Activated gamma-delta T cell treated with anti-CD3 and anti-CD28 coated beads, Interleukin-2, amount 50 U/mL, for 16 hours (primary cell): ENCODE data around the gene ZFYVE19.

ENCODE experiments used
- DNase-seq: peaks from one replicate; pipeline ENCODE4 v3.0.0-alpha.2; 2020; ENCODE audit warnings: low read depth

ZFYVE19 gene

GRCh38 chr15:40807028-40807887 is at the start of gene ZFYVE19, which contains the start of gene DNAJC17:
TSS of gene ZFYVE19 (plus strand) at chr15:40807089. CDS start at chr15:40807590, 501 bp downstream.
TSS of gene DNAJC17 (minus strand) at chr15:40807473. CDS start at chr15:40807446, 27 bp downstream.
- peak; percentile 87 for DNase-seq

GRCh38 chr15:40759961-40760360 is 46.9 kb upstream of the ZFYVE19 start:
- DNase-seq: no peak

- DNase-seq: no peak
These were observed 43.7 kb upstream of the ZFYVE19 start for GRCh38 chr15:40762919-40763800.

GRCh38 chr15:40763801-40764628 is 42.9 kb upstream of the ZFYVE19 start, which contains the start of gene GCHFR:
TSS of gene GCHFR (plus strand) at chr15:40764068. CDS start at chr15:40764181, 113 bp downstream.
- peak; percentile 34 for DNase-seq

GRCh38 chr15:40764629-40765103 is 42.2 kb upstream of the ZFYVE19 start:
- DNase-seq: no peak

GRCh38 chr15:40766194-40766815 is 40.6 kb upstream of the ZFYVE19 start:
- no peak for DNase-seq

- DNase-seq: no peak
These were observed 39.7 kb upstream of the ZFYVE19 start for GRCh38 chr15:40766906-40767837.

- DNase-seq: no peak
These were observed 38.9 kb upstream of the ZFYVE19 start for GRCh38 chr15:40767838-40768500.

GRCh38 chr15:40768521-40769273 is 38.2 kb upstream of the ZFYVE19 start:
- no peak for DNase-seq

GRCh38 chr15:40769274-40770146 is 37.4 kb upstream of the ZFYVE19 start, which contains the start of gene C15orf62:
TSS of gene C15orf62 (plus strand) at chr15:40769980. CDS start at chr15:40770496, 516 bp downstream.
- DNase-seq: peak; percentile 52

GRCh38 chr15:40770147-40770721 is 36.7 kb upstream of the ZFYVE19 start:
- no peak for DNase-seq

GRCh38 chr15:40771242-40771641 is 35.6 kb upstream of the ZFYVE19 start:
- no peak for DNase-seq

- no peak for DNase-seq
These were observed 34.9 kb upstream of the ZFYVE19 start for GRCh38 chr15:40772014-40772413.

- DNase-seq: no peak
These were observed 33.4 kb upstream of the ZFYVE19 start for GRCh38 chr15:40773496-40773895.

GRCh38 chr15:40773902-40774301 is 33.0 kb upstream of the ZFYVE19 start:
- DNase-seq: no peak

- DNase-seq: no peak
These were observed 31.9 kb upstream of the ZFYVE19 start for GRCh38 chr15:40775007-40775406.
